GM18870 (cell line): ENCODE results near the gene ST7.
"Not testable (repeated sequence)": the region's sequence is repeated elsewhere in the genome, so short reads cannot be mapped to it uniquely, and the experiment has no call there.

Experiments used
- ATAC-seq: cut with Tn5 transposase; IDR thresholded peaks from one replicate; pipeline ENCODE4 v1.9.1; 2021; ENCODE audit warnings: moderate library complexity; ENCODE audit not compliant: unreplicated experiment

ST7 gene

DNA sequence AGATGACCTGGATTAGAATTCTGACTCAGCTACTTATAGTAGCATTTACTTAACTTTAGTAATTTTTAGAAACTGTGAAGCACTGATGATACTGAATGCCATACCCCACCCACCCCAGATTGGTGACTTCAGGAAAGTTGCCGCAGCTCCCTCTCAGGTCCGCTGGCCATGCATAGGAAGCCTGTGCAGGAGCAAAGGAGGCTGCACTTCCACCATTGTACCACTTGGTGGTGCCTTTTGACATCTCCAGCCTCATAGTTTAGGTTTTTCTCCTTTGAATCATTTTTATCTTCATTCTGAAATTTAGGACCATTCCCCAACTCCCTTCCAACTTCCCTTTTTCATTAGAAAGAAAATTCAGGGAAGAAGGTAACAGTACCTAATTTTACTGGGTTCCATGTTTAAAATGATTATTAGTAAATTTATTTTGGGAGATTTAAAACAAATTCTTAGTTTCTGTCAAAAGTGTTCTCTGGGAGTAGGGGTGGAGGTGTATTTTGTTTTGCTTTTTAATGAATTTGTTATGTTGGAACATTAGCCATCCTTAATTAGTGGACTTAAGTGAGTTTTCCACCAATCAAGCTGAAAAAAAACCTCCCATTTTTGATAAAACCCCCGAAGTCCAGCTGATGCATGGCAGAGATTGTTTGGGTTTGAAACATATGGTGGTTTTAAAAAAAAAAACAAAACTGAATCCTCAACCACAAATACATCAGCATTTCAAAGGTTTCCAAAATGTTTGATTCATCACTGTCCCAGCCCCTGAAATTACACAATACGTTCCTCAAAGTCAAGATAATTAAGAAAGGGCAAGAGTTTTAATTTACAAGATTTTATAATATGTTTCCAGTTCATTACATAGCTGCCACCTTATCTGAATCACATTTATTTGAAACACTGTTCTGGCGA is 259.9 kb downstream of the ST7 start:
- no peak for ATAC-seq

- no peak for ATAC-seq
These were observed 262.7 kb downstream of the ST7 start for GRCh38 chr7:117216010-117216409.

DNA sequence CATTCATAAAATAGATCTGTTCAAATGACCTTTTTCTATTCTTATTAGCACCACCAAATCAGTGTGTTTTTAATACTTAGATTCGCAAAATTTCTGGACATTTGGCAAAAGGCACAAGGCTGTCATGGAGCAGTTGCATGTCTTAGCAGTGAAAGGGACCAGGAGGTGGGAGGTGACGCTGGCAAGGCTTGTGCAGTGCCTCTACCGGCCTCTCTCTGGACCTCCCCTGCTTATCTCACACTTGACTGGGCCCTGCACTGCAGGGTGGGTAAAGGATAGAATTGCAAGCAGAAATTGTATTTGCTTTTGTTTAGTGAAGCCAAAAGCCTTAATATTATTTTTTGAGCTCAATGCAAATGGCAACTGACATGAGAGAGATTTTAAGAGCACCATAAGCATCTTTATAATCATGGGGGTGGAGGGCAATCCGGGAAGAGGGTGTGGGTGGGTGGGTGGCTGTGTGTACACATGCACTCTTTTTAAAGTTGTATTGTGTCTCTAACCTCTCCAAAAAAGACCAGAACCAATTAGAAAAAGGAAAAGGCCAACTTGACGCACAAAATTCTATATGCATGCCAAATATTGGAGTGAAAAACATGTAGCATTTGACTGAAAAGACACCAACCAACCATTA is 263.3 kb downstream of the ST7 start:
- ATAC-seq, result no peak

GRCh38 chr7:117217106-117218035 is 264.1 kb downstream of the ST7 start:
- no peak for ATAC-seq

DNA sequence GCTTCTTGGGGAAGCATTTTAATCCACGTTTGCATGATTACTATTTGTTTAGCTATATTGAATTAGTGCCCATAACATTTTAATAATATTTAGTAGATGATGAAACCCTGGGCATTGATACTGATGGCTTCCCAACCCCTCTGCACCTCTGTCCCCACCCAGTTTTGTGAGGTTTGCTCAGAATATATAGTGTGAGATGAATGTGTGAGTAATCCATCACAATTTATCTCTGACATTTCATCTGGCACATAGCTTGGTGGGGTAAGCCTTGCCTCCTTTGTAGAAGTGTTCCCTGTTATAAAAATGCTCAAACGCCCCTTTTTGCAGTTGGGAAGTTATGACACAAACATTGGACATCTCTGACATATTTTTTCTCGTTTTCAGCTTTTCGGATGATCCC is 265.4 kb downstream of the ST7 start:
- ATAC-seq, result no peak

DNA sequence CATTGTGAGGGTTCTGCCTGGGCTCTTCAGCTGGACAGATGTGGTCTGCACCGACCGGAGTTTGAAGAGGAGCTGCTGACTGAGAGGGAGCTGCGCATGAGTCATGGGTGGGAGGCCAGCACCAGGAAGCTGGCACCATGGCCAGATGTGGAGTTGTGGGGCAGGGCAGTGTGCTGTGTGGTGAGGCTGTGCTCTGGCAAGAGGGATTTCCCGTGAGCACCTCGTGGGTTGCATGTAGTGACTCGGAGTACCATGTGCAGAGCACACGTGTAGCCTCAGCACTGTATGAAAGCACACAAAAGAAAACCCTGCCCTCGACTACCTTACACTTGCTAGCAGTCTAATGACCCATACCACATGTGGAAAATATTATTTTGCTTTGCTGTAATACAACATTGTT is 266.2 kb downstream of the ST7 start:
- no peak for ATAC-seq

GRCh38 chr7:117220836-117221235 is 267.5 kb downstream of the ST7 start:
- ATAC-seq, result no peak

DNA sequence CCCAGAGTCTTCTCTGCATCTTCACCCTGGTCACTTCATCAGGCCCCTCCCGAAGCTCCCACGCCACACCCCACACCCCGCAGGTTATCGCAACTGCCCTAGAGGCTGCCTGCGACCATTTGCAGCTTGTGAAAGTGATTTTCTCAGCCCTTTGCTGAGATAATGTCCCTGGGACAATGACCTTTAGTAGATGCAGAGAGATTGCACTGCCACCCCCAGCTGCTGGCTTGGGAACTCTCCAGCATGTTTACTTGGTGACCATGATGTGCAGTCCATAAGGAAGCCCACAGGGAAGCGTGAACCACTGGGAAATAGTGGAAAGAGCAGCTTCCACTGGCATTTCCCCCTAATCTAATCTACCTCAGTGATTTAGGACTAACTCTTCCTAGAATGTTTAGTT is 272.2 kb downstream of the ST7 start:
- no peak for ATAC-seq

DNA sequence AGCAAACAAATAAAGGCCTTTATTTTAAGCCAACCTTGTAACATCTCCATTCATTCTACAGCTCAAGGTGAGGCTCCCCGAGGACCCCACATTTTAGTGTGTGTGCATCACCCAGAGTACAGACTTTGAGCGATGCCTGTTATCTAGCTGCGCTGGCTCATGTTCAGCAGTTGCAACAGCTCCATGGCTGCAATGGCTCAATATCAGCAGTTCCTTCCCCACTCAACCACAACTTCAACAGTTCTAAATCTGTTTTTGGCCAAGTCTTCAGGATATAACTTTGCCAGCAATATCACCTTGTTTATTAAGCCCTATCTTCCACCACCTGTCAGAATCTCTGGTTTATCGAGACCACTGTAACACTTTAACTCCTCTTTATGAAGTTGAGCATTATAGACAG is 273.8 kb downstream of the ST7 start:
- ATAC-seq, result no peak

DNA sequence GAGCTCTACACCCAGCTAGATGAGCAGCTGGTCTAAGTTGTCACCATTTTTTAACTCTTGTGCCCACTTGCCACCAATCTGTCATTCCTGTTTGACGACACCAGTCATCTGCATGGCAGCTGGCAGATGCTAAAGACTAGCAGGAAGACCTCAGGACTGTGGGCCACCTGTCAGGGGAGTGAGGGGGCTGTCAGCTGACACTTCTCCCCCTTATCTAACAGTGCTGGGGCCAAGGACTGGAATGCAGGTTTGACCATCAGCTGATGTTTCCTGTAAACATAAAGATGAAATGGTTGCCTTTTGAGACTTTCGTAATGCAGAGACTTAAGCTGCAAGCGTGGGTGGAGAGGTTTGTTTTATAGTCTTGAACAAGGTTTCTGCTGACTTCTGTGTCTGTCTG is 276.0 kb downstream of the ST7 start:
- ATAC-seq, result no peak

- ATAC-seq, result peak; percentile 75
These were observed 277.2 kb downstream of the ST7 start for GRCh38 chr7:117230276-117231046.

- ATAC-seq, result no peak
These were observed 277.7 kb downstream of the ST7 start for GRCh38 chr7:117231047-117231359.

DNA sequence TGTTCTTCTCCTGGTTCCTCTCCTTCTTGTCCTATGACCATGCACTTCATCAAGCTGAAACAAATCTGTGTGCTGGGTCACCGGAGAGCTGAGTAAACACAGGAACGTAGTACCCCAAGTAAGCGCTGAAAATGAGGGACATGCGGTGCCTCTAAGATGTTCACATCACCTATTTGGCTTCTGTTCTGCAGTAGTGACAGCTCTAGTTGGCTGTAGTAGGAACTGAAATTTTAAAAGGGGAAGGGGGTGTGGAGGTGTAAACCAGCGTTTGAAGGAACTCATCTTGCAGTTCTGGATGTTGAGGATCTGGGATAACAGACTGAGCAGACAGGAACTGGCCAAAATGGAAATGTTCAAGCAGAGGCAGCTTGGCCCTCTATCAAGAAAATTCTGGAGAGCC is 284.3 kb downstream of the ST7 start:
- no peak for ATAC-seq

DNA sequence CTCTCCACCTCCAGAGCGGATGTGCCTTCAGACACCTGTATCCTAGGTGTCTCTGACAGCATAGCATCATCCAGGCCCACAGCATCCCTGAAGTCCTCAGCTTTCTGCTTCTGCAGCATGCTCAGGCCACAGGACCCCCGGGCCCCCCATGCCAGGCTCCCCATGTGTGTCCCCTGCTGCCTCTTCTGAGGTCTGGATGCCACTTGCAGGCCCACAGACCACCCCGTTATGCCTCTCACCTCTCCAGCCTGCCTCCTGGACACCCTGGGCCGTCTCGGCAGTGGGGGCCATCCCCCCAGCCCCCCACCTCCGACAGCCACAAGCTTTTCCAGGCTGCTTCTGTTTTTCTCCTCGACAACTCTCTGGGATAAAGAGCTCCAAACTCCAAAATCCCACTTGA is 285.2 kb downstream of the ST7 start:
- no peak for ATAC-seq

GRCh38 chr7:117238937-117239336 is 285.6 kb downstream of the ST7 start:
- ATAC-seq, result no peak

DNA sequence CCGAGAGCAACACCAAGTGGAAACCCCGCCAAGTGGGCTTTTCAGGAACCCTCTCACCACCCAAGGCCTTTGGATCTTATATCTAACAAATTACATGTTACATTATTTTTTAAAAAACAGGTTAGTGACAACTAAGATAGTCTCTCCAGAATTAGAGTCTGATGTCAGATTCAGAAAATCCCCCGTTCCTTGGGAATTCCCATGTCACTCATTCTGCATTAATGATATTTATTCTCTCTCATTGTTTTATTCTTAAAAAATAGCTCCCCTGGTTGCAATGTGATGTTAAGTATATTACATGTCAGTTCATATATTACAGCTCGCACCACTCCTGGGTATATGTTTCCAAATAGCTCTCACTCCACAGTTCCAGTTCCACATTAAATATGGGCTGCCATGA is 287.8 kb downstream of the ST7 start:
- ATAC-seq, result no peak

GRCh38 chr7:117243390-117243789 is 290.1 kb downstream of the ST7 start:
- no peak for ATAC-seq

- not testable (repeated sequence) for ATAC-seq
These were observed 292.4 kb downstream of the ST7 start for GRCh38 chr7:117245703-117246102.

DNA sequence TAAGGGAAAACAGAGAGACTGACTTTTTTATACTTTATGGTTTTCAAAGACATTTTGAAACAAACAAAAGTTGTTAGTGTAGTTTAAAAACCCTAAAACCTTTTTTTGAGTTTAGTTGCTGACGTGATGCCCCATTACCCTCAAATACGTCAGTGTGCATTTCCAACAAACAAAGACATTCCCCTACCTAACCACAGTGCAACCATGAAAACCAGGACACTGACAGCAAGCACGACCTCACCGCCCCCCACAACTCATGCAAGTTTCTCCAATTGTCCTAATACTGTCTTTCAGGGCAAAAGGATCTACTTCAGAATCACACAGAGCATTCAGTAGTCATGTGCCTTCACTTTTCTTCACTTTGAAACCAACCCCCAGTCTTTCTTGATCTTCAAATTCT is 294.5 kb downstream of the ST7 start:
- no peak for ATAC-seq

DNA sequence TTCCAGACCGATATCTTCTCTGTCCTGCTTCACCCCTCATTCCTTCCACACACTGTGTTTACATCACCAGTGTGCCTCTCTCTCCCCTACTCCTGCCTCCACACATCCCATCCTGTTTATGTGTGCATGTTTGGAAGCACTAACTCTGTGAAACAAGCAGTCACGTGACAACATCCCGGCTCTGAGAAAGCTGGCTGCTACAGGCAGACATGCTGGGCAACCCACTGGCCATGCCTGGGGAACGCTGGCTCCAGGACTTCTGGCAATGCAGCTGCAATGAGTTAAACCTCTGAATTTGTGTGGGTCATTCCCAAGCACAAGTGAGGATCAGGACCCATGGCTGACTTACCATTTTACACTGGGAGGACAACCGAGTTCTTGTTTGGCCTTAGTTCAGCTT is 295.5 kb downstream of the ST7 start:
- ATAC-seq, result no peak

DNA sequence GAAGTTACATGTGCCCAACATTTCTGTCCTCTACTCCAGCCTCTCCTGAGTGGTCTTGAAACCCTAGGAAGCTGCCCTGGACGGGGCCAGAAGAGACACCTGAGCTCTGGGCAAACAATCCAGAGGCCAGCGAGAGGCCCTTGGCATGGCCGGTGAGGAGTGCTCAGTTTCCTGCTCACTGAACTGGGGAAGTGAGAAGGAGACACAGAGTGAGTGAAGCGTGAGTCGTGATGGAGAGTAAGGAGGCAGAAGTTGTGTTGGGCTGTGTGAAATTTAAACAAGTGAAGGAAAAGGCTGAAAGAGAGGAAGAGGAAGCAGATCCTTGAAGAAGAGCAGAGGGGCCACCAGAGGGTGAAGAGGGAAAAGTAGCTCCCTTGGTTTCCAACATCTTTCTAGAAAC is 296.4 kb downstream of the ST7 start:
- no peak for ATAC-seq
